ENCODE measurements around the gene PAX5.

PAX5 gene

GRCh38 chr9:36950389-36950788 lies 83.7 kb downstream of the PAX5 start:
- no peak for DNase-seq

- no peak for DNase-seq
Observed at GRCh38 chr9:36949466-36949865, 84.6 kb downstream of the PAX5 start.

- no peak for DNase-seq
Observed at GRCh38 chr9:36948051-36948450, 86.0 kb downstream of the PAX5 start.

GRCh38 chr9:36946653-36947052 lies 87.4 kb downstream of the PAX5 start:
- DNase-seq: peak; percentile 32

GRCh38 chr9:36945999-36946398 lies 88.1 kb downstream of the PAX5 start:
- no peak for DNase-seq

- DNase-seq: no peak
Observed at GRCh38 chr9:36942891-36943290, 91.2 kb downstream of the PAX5 start.

GRCh38 chr9:36941441-36941840 lies 92.6 kb downstream of the PAX5 start:
- no peak for DNase-seq

GRCh38 chr9:36940881-36941280 lies 93.2 kb downstream of the PAX5 start:
- DNase-seq: no peak

- no peak for DNase-seq
Observed at GRCh38 chr9:36940500-36940853, 93.6 kb downstream of the PAX5 start.

GRCh38 chr9:36939655-36940499 lies 94.2 kb downstream of the PAX5 start:
- no peak for DNase-seq

GRCh38 chr9:36939214-36939613 lies 94.9 kb downstream of the PAX5 start:
- DNase-seq: no peak

GRCh38 chr9:36938617-36939016 lies 95.5 kb downstream of the PAX5 start:
- no peak for DNase-seq

- DNase-seq: no peak
Observed at GRCh38 chr9:36937951-36938350, 96.1 kb downstream of the PAX5 start.

- no peak for DNase-seq
Observed at GRCh38 chr9:36937346-36937745, 96.7 kb downstream of the PAX5 start.

- no peak for DNase-seq
Observed at GRCh38 chr9:36936498-36936831, 97.6 kb downstream of the PAX5 start.

- DNase-seq: no peak
Observed at GRCh38 chr9:36935768-36936497, 98.1 kb downstream of the PAX5 start.

- DNase-seq: no peak
Observed at GRCh38 chr9:36935332-36935731, 98.7 kb downstream of the PAX5 start.

- DNase-seq: no peak
Observed at GRCh38 chr9:36934478-36935065, 99.5 kb downstream of the PAX5 start.

GRCh38 chr9:36933676-36934215 lies 100.3 kb downstream of the PAX5 start:
- no peak for DNase-seq

GRCh38 chr9:36932198-36932597 lies 101.9 kb downstream of the PAX5 start:
- DNase-seq: no peak

GRCh38 chr9:36930941-36931340 lies 103.1 kb downstream of the PAX5 start:
- no peak for DNase-seq

- no peak for DNase-seq
Observed at GRCh38 chr9:36929350-36929675, 104.8 kb downstream of the PAX5 start.

GRCh38 chr9:36928670-36929349 lies 105.3 kb downstream of the PAX5 start:
- no peak for DNase-seq

Measured in left hindlimb (tissue), 1 donor.